HG03045 (cell line): ENCODE data around the gene GFY.

Experiments
- ATAC-seq: cut with Tn5 transposase; IDR thresholded peaks from one replicate; pipeline ENCODE4 v1.9.1; 2021; ENCODE audit warnings: mild to moderate bottlenecking, moderate library complexity; ENCODE audit not compliant: unreplicated experiment

Gene GFY

GRCh38 chr19:49408816-49409440 lies 16.3 kb upstream of the GFY start:
- ATAC-seq: no peak

- no peak for ATAC-seq
These were observed 15.7 kb upstream of the GFY start for GRCh38 chr19:49409441-49410029.

DNA sequence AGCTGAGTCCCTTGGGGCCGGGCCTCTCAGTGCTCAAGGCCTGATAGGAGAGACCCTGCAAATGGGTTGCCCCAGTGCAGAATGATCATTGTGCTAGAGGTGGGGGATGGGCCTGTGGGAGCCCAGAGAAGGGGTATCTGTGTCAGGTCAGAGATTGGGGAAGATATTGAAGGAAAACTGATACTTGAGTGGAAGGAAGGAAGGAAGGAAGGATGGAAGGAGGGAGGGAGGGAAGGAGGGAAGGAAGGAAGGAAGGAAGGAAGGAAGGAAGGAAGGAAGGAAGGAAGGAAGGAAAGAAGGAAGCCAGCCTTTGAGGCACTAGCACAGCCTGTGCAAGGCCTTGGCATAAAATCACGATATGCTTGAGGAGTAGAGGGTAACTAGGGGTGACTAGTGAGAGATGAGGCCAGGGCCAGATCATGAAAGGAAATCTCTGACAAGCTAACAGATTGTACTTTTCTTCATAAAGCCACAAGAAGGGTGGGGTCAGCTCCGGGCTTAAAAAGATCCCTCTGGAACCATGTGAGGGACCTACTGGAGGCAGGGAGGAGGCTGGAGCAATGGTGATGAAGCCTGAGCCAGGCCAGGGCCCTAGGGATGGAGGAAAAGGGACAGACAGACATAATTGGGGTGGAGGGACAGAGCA lies 13.4 kb upstream of the GFY start:
- no peak for ATAC-seq

GRCh38 chr19:49413348-49413747 lies 11.8 kb upstream of the GFY start:
- ATAC-seq: no peak

DNA sequence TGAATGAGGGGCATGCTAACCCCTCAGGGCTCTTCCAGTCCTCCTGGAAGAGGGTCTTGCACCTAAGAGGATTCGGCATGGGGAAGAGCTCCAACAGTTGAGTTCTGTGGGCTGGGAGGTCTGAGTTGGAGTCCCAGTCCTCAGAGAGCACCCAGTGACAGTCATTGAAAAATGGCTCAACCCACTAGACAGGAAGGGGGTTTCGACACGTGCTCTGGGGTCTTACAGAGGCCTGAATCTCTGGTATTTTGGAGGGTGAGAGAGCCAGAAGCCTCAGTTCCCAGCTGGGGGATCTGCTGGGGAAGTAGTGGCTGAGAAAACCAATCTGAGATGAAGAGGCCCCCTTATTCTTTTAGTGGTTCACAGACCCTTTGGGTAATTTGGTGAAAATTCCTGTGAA lies 10.9 kb upstream of the GFY start:
- ATAC-seq: no peak

DNA sequence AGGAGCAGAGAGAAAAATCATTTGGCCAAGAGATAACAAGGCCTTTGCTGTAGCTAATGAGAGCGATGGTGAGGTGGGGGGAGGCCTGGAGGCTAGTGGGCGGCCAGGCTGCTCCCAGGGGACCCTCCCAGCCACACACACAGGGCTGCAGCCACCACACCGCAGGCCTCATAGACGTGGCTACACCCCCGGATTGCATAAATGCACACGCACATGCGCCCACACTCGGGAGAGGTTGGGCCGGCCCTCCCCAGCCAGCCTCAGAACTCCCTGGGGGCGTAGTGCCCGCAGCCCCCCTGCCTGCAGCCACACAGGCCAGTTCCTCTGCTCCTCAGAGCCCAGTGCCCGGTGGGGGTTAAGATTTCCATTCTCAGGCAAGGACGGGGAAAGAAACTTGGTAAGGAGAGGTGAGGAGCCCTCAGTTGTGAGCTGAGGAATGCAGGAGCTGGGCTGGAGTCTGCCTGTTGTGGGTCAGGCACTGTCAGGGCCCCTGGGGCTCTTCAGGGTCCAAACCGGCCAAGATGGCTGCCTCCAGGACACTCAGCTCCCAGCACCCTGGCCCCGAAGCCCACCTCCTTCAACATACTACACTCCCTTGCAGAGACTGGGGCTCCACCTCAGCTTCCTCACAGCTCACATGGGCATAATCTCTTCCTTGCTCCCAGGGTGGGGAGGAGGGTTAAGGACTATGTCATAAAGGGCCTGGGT lies 9.9 kb upstream of the GFY start:
- ATAC-seq: no peak

- no peak for ATAC-seq
These were observed 9.4 kb upstream of the GFY start for GRCh38 chr19:49415810-49416200.

GRCh38 chr19:49417088-49417487 lies 8.1 kb upstream of the GFY start:
- no peak for ATAC-seq

DNA sequence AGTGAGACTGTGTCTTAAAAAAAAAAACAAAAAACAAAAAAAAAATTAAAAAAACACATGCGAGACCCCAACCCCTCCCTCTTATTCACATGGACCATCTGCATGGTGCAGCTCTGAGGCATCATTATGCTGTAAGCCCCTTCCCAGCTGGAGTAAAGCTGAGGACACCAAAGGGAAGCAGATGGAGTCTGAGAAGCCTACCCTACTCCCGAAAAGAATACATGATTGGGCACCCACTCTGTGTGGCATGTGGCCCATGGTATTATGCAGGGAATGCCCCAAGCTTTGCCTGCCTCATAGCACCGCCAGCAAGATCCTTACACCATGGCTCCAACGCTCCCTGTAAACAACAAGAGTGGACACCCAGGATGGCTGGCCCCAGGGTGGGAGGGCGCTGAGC lies 6.7 kb upstream of the GFY start:
- ATAC-seq: no peak

DNA sequence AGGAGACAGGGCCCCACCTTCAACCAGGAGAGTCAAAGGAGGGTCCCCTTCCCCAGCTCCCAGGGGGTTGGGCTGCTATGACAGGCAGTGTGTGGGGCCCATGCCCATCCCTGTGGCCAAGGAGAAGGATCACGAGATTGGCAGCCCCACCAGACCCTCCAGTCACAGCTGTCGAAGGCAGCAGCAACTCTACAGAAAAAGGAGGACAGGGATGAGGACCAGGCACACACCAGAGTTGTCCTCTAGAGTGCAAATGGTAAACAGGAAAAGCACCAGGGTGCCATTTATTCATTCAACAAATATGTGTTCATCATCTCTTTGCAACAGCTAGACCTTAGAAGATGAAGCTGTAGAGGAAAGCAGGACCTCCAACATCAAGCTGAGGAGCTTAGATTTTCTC lies 6.0 kb upstream of the GFY start:
- ATAC-seq: no peak

DNA sequence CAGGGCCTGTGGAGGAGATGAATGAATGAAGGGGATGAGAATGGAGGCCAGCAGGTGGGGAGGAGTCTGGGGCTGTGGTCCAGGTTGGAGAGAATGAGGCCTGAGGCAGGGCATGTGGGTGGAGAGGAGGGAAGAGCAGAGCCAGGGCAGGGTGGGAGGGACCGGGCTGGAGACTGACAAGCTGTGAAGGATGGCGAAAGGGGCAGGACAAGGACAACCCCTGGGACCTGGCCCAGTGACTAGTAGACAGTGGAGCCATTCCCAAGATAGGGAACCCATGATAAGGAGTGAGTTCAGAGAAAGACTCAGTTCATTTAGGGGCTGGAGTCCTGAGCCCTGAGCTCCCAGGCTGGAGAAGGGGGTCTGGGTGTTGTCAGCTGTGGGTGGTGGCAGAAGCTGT lies 5.0 kb upstream of the GFY start:
- ATAC-seq: no peak

GRCh38 chr19:49421039-49421877 lies 3.9 kb upstream of the GFY start:
- no peak for ATAC-seq

- no peak for ATAC-seq
These were observed 3.3 kb upstream of the GFY start for GRCh38 chr19:49421878-49422202.

DNA sequence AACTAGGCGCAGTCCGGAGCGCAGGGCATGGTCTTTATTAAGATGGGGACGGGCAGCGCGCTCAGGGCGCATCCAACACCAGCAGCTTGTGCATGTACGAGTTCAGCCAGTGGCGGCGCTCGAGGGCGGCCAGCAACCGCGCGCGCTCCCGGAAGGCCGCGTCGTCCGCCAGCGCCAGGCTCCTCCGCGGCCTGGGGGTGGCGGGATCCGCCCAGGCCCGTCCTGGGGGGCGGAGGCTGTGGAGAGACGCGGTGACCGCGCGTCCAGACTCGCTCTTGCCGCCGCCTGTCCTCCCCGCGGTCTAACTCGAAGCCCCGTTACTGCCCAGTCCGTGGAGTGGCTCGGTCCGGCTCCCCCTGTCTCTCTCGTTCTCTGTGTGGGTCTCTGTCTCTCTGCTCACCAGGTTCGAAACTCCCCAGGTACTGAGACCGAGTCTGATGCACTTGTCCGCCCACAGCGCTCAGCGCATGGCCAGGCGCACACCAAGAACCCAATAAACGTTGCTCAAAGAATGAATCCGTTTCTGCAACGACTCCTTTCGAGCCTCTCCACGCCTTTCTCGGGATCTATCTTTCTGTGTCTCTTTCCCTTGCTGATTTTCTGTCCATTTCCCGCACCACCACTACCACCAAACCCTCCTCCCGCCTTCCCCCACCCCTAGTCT lies 2.6 kb upstream of the GFY start:
- ATAC-seq: no peak

DNA sequence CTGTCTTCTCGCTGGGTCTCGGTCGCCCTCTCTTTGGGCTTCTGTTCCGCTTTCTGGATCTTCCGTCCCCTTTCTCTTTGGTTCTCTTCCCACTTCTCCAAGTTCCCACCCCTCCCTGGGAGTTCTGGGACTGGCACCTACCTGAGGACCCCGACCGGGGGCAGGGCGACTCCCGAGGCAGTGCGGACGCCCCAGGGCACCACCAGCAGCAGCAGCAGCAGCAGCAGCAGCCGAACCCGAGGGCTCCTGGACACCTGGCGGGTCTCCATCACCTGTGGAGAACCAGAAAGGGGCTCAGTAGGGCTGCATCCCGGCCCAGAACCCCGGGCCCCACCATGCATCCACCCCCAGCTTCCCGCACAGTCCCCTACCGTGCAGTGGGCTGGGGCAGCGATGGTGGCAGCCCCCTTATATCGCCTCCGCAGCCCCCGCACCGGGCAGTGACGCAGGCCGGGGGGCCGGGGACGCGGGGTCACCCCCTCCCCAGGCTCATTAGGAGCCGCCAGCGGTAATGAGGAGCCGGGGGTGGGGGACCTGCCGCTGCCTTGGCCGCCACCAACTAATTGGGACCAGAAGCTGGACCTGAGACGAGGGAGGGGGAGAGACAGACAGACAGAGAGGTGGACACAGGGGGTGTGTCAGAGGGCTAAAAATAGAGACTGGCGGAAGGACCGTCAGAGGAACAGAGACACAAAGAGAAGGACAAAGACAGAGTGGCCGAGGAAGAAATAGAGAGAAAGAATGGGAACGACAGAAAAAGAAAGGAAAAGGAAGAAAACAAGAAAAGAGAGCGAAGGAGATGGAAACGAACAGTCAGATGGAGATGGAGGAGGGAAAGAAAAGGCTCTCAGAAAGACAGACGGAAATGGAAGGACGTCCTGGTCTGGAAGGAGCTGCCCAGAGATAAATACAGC lies 1.9 kb upstream of the GFY start, which contains the start of gene PTH2:
Gene PTH2, minus strand, starts transcription at position 371 of the 914 bp plus-strand sequence. Its CDS starts 102 bp downstream, at position 269.
- no peak for ATAC-seq

- no peak for ATAC-seq
These were observed 1.2 kb upstream of the GFY start for GRCh38 chr19:49423985-49424303.

DNA sequence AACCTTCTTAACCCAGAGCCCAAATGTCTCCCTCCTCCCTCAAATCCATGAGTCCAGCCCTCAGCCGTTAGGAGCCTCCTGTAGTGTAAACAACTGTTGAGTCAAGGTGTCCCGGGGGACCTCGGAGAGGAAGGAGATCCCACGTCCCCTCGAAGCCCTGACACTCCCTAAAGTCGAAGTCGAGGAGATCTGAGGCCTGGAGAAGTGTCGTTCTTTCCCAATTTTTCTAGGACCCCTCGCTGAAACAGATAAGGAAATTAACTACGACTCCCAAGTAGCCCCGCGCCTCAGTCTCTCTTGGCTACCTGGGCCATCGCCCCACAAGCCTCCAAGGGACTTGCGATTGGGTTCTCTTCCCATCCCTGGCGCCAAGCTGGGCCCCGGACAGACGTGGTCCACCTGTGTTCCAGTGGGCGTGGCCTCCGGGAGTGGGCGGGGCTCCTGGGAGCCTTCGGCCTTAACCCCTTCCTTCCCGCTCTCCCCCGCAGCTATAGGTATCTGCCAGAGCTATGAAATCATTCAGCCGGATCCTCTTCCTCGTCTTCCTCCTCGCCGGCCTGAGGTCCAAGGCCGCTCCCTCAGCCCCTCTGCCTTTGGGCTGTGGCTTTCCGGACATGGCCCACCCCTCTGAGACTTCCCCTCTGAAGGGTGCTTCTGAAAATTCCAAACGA lies 869 bp downstream of the GFY start:
- ATAC-seq: no peak

GRCh38 chr19:49427339-49427738 lies 2.2 kb downstream of the GFY start:
- ATAC-seq: no peak

GRCh38 chr19:49427855-49428546 lies 2.8 kb downstream of the GFY start:
- ATAC-seq: no peak
